ENCODE results near the gene PPM1H. TPM values are rescaled to one million over a fixed set of nuclear protein-coding genes. Genes with fewer than 3 reads are reported as not detected.

The PPM1H gene
- total RNA-seq, 2 donors from 2014 or later = 46.4 to 74.4 TPM

GRCh38 chr12:62632411-62632918 lies 302.5 kb downstream of the PPM1H start:
- peaks cover 68% of the 10 kb centered on the region for H3K4me1 Mint-ChIP-seq
- Histone ChIP-seq H3K9me3 (ENCODE audit: control insufficient read depth, low read length) (no peaks in the 10 kb centered on the region), H3K27me3 (ENCODE audit: control insufficient read depth, insufficient read depth, low read length, poor library complexity, severe bottlenecking) (no peaks in the 10 kb centered on the region), H3K27ac (ENCODE audit: low read depth, low read length) (peak overlapping the region; percentile 79), H3K9ac (ENCODE audit: extremely low read depth, low read length, poor library complexity, severe bottlenecking) (no peak overlapping the region), H3K4me3 (ENCODE audit: low read length) (no peak overlapping the region), H3K36me3 (ENCODE audit: control insufficient read depth, insufficient read depth, low read length) (no peaks in the 10 kb centered on the region), H3K4me1 (ENCODE audit: control insufficient read depth, insufficient read depth, low read length) (peaks cover 23% of the 10 kb centered on the region)
- no peak for TF ChIP-seq CTCF (conservative IDR thresholded peaks at IDR 0.05)
- peak; percentile 88 for DNase-seq
- H3K27ac Mint-ChIP-seq = no peak overlapping the region
- no peaks in the 10 kb centered on the region for H3K36me3 Mint-ChIP-seq (ENCODE audit: low read depth)
- H3K9me3 Mint-ChIP-seq = no peaks in the 10 kb centered on the region
- 39 to 58% methylated on average over 18 to 22 of the region's 22 CpGs for WGBS, 2 experiments (ENCODE audit: insufficient coverage in 1 of 2, insufficient read length in 1 of 2)
- H3K4me3 Mint-ChIP-seq = peak overlapping the region; percentile 56
- H3K27me3 Mint-ChIP-seq (ENCODE audit: insufficient read depth) = no peaks in the 10 kb centered on the region

GRCh38 chr12:62631471-62632410 lies 303.2 kb downstream of the PPM1H start:
- peaks cover 23% of the 10 kb centered on the region for H3K4me1 ChIP-seq (ENCODE audit: control insufficient read depth, insufficient read depth, low read length)
- H3K27ac ChIP-seq (ENCODE audit: low read depth, low read length) = peak overlapping the region; percentile 79
- H3K9ac ChIP-seq (ENCODE audit: extremely low read depth, low read length, poor library complexity, severe bottlenecking) = no peak overlapping the region
- peak overlapping the region; percentile 79 for H3K27ac Mint-ChIP-seq
- H3K9me3 ChIP-seq (ENCODE audit: control insufficient read depth, low read length) = no peaks in the 10 kb centered on the region
- H3K4me3 ChIP-seq (ENCODE audit: low read length) = no peak overlapping the region
- no peaks in the 10 kb centered on the region for H3K9me3 Mint-ChIP-seq
- H3K4me1 Mint-ChIP-seq = peaks cover 75% of the 10 kb centered on the region
- peak; percentile 94 for DNase-seq
- no peaks in the 10 kb centered on the region for H3K36me3 Mint-ChIP-seq (ENCODE audit: low read depth)
- 30 to 40% methylated on average over 46 to 58 of the region's 58 CpGs for WGBS, 2 experiments (ENCODE audit: insufficient coverage in 1 of 2, insufficient read length in 1 of 2)
- no peaks in the 10 kb centered on the region for H3K27me3 ChIP-seq (ENCODE audit: control insufficient read depth, insufficient read depth, low read length, poor library complexity, severe bottlenecking)
- no peaks in the 10 kb centered on the region for H3K36me3 ChIP-seq (ENCODE audit: control insufficient read depth, insufficient read depth, low read length)
- H3K4me3 Mint-ChIP-seq = peak overlapping the region; percentile 56
- H3K27me3 Mint-ChIP-seq (ENCODE audit: insufficient read depth) = no peaks in the 10 kb centered on the region
- TF ChIP-seq CTCF (conservative IDR thresholded peaks at IDR 0.05) = peak; percentile 65

GRCh38 chr12:62629971-62630739 lies 304.8 kb downstream of the PPM1H start:
- Histone ChIP-seq H3K9ac (ENCODE audit: extremely low read depth, low read length, poor library complexity, severe bottlenecking) (no peak overlapping the region), H3K36me3 (ENCODE audit: control insufficient read depth, insufficient read depth, low read length) (no peaks in the 10 kb centered on the region), H3K4me3 (ENCODE audit: low read length) (no peak overlapping the region), H3K27ac (ENCODE audit: low read depth, low read length) (peak overlapping the region; percentile 42), H3K9me3 (ENCODE audit: control insufficient read depth, low read length) (no peaks in the 10 kb centered on the region), H3K27me3 (ENCODE audit: control insufficient read depth, insufficient read depth, low read length, poor library complexity, severe bottlenecking) (no peaks in the 10 kb centered on the region), H3K4me1 (ENCODE audit: control insufficient read depth, insufficient read depth, low read length) (peaks cover 25% of the 10 kb centered on the region)
- Mint-ChIP-seq H3K9me3 (no peaks in the 10 kb centered on the region), H3K4me3 (no peak overlapping the region), H3K27ac (peak overlapping the region; percentile 5), H3K4me1 (peaks cover 74% of the 10 kb centered on the region), H3K36me3 (ENCODE audit: low read depth) (no peaks in the 10 kb centered on the region), H3K27me3 (ENCODE audit: insufficient read depth) (no peaks in the 10 kb centered on the region)
- 53 to 59% methylated on average over 3 to 5 of the region's 5 CpGs for WGBS, 2 experiments (ENCODE audit: insufficient coverage in 1 of 2, insufficient read length in 1 of 2)
- TF ChIP-seq CTCF (conservative IDR thresholded peaks at IDR 0.05) = no peak
- DNase-seq = peak; percentile 66

Measured in endodermal cell (in vitro differentiated cells).